Osteocyte (in vitro differentiated cells): ENCODE results near the gene ZNRF2. TPM values are rescaled to one million over a fixed set of nuclear protein-coding genes. Genes with fewer than 3 reads are reported as not detected.

Experiments
- DNase-seq: peaks from one replicate; pipeline ENCODE4 v3.0.0; 2021; ENCODE audit warnings: mixed read lengths; ENCODE audit not compliant: unreplicated experiment; ENCODE audit errors: extremely low spot score
- H3K27ac Mint-ChIP-seq: one replicate; pipeline ENCODE4 v1.8.0; 2021; ENCODE audit warnings: mild to moderate bottlenecking, mixed read lengths; ENCODE audit not compliant: unreplicated experiment
- H3K27me3 Mint-ChIP-seq: one replicate; pipeline ENCODE4 v1.8.0; 2021; ENCODE audit warnings: mixed read lengths; ENCODE audit not compliant: unreplicated experiment
- H3K36me3 Mint-ChIP-seq: one replicate; pipeline ENCODE4 v1.8.0; 2021; ENCODE audit warnings: mixed read lengths; ENCODE audit not compliant: unreplicated experiment
- H3K4me1 Mint-ChIP-seq: one replicate; pipeline ENCODE4 v1.8.0; 2021; ENCODE audit warnings: mixed read lengths; ENCODE audit not compliant: unreplicated experiment
- H3K4me3 Mint-ChIP-seq: one replicate; pipeline ENCODE4 v1.8.0; 2021; ENCODE audit warnings: mild to moderate bottlenecking, moderate library complexity, mixed read lengths; ENCODE audit not compliant: unreplicated experiment
- H3K9me3 Mint-ChIP-seq: one replicate; pipeline ENCODE4 v1.8.0; 2021; ENCODE audit warnings: mixed read lengths; ENCODE audit not compliant: unreplicated experiment
- total RNA-seq: library from RNA; stranded (reverse); gene quantifications from 2 replicates; pipeline ENCODE4 v1.2.1, GENCODE V29; 2021
- TF ChIP-seq, protein P1 (sequence below): fragments of 200-600 bp; sonication (generic); IDR thresholded peaks from 2 replicates; pipeline ENCODE4 v1.5.0; 2021; ENCODE audit warnings: antibody characterized with exemption, mild to moderate bottlenecking, moderate library complexity

The ZNRF2 gene
- total RNA-seq, 1 donor from 2014 or later = 6.8 TPM

DNA sequence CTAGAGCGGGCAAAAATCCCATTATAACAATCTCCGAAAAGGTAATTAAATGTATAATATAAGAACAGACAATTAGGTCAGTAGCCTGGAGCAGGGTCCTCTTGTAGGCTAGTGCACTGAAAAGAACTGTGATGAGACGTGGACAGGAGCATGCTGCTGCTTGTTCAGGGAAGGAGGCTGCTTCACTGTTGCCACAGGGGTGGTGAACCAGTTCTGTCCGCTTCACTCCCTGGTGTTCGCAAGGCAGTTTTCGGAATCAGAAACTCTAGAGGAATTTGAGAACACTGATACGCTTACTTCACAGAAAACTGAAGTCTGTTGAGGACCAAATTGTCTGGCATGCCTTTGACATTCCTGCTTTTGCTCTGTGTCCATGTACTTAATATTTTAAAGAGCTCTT is 17.4 kb downstream of the ZNRF2 start:
- H3K4me3 Mint-ChIP-seq = no peak overlapping the region
- H3K4me1 Mint-ChIP-seq = peaks cover under 1% of the 10 kb centered on the region
- no peaks in the 10 kb centered on the region for H3K36me3 Mint-ChIP-seq
- TF ChIP-seq, protein P1, sequence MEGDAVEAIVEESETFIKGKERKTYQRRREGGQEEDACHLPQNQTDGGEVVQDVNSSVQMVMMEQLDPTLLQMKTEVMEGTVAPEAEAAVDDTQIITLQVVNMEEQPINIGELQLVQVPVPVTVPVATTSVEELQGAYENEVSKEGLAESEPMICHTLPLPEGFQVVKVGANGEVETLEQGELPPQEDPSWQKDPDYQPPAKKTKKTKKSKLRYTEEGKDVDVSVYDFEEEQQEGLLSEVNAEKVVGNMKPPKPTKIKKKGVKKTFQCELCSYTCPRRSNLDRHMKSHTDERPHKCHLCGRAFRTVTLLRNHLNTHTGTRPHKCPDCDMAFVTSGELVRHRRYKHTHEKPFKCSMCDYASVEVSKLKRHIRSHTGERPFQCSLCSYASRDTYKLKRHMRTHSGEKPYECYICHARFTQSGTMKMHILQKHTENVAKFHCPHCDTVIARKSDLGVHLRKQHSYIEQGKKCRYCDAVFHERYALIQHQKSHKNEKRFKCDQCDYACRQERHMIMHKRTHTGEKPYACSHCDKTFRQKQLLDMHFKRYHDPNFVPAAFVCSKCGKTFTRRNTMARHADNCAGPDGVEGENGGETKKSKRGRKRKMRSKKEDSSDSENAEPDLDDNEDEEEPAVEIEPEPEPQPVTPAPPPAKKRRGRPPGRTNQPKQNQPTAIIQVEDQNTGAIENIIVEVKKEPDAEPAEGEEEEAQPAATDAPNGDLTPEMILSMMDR = no peak
- no peak overlapping the region for H3K27ac Mint-ChIP-seq
- no peaks in the 10 kb centered on the region for H3K9me3 Mint-ChIP-seq
- H3K27me3 Mint-ChIP-seq = no peaks in the 10 kb centered on the region
- no peak for DNase-seq

DNA sequence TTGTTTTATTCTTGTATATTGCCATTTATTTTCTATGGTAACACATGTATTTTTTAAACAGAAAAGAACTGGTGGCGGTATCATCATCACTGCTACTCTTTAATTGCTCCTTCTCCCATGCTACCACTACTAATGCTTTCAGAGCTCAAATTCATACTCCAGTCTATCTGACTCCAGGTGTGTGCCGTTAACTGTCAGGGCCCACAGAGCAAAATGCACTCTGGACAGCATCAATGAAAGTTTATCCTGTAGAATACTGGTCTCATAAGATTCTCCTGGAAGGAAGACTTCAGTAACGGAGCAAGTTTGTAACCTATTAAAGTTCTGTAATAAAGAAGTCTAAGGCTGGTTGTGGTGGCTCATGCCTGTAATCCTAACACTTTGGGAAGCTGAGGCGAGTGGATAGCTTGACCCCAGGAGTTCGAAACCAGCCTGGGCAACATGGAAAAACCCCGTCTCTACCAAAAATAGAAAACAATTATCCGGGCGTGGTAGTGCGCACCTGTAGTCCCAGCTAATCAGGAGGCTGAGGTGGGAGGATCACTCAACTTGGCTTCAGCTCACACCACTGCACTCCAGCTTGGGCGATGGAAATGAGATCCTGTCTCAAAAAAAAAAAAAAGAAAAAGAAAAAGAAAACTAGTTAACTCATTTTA is 18.4 kb downstream of the ZNRF2 start:
- Mint-ChIP-seq H3K9me3 (no peaks in the 10 kb centered on the region), H3K36me3 (no peaks in the 10 kb centered on the region), H3K4me1 (peaks cover 5% of the 10 kb centered on the region), H3K27ac (no peak overlapping the region), H3K4me3 (no peak overlapping the region), H3K27me3 (no peaks in the 10 kb centered on the region)
- TF ChIP-seq, protein P1 = no peak
- no peak for DNase-seq

DNA sequence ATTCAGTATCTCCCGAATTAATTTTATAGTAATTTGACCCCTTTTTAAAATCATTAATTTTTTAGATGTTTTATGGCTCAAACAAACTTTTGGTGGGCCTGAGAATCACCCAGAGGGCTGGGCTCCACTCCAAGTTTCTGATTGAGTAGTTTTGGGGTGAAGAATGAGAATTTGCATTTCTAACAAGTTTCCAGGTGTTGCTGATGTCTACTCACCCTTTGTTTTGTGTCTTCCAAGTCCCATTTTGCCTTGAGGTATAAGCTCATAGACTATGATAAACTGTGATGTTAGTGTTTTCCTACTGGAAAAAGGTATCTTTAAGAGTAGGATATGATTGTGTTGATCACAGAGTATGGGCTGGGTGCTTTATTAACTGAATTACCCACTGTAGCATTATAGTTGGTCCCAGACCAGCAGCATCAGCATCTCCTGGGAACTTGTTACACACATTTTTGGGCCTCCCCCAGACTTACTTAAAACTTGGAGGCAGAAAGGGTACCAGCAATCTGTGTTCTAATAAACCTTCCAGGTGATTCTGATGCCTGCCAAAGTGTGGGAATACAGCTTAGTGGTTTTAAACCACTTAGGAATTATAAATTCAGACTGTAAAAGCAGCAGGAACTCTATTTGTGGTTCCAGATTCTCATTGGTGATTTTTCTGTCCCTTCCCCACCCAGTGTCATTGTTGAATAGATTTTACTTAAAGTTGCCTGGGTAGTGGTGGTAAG is 19.1 kb downstream of the ZNRF2 start:
- H3K27ac Mint-ChIP-seq = no peak overlapping the region
- no peaks in the 10 kb centered on the region for H3K27me3 Mint-ChIP-seq
- H3K9me3 Mint-ChIP-seq = no peaks in the 10 kb centered on the region
- H3K4me3 Mint-ChIP-seq = no peak overlapping the region
- peaks cover 7% of the 10 kb centered on the region for H3K4me1 Mint-ChIP-seq
- no peak for DNase-seq
- no peaks in the 10 kb centered on the region for H3K36me3 Mint-ChIP-seq
- TF ChIP-seq, protein P1 = no peak

DNA sequence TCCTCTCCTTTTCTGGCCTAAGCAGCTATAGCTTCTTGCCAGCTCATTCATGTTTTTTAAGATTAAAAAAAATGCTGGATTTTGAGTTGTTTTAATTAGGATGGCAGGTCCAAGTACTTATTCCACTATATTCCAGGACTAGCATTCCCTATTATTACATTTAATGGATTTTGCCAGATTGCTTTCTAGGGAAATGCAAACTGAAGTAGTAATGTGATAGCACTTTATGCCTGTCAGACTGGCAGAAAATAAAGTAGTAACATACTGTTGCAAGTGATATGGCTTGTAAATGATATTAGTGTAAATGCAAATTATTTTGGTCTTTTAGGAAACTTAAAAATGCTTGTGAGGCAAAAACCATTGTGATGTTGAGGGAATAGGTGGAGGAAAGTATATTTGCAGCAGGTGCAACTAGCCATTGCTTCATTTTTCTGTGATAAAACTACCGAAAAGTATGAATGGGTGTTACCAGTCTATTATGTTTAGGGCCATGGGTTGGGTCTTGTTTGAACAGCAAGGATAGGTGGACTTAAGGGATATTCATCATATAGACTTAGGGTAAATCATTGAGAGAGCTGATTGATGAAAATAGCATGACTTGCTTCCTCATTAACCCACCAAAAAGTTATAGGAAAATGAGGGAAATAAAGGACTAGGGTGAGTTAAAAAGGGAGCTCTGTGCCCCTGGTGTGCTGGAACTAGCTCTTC is 19.9 kb downstream of the ZNRF2 start:
- peaks cover 7% of the 10 kb centered on the region for H3K4me1 Mint-ChIP-seq
- TF ChIP-seq, protein P1 = no peak
- no peaks in the 10 kb centered on the region for H3K9me3 Mint-ChIP-seq
- no peak overlapping the region for H3K27ac Mint-ChIP-seq
- no peaks in the 10 kb centered on the region for H3K36me3 Mint-ChIP-seq
- no peak for DNase-seq
- no peak overlapping the region for H3K4me3 Mint-ChIP-seq
- H3K27me3 Mint-ChIP-seq = no peaks in the 10 kb centered on the region

DNA sequence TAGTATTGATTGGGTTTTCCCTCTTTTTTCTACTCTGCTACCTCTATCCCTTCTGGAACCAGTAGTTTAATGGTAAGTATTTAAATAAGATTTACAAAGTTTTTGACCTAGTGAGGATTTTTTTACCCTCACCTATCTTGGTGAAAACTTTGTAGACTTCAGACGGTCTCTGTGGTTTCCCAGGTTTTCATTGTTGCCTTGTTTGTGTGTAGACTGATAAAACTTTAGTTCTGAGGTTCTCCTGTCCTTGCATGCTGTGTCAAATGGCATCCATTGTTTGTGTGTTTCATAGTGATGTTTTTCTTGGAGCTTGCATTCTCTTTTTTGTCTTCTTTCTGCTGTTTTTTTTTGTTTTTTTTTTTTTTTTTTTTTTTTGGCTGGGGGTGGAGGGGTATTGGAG is 22.6 kb downstream of the ZNRF2 start:
- H3K36me3 Mint-ChIP-seq = no peaks in the 10 kb centered on the region
- no peak overlapping the region for H3K27ac Mint-ChIP-seq
- H3K4me3 Mint-ChIP-seq = no peak overlapping the region
- peaks cover 7% of the 10 kb centered on the region for H3K4me1 Mint-ChIP-seq
- H3K27me3 Mint-ChIP-seq = no peaks in the 10 kb centered on the region
- H3K9me3 Mint-ChIP-seq = no peaks in the 10 kb centered on the region
- DNase-seq = no peak
- TF ChIP-seq, protein P1 = no peak
